ENCODE data around the gene ASTN2.

Gene ASTN2

GRCh38 chr9:116585896-116586295, 829.0 kb downstream of the ASTN2 start:
- no peak for DNase-seq

GRCh38 chr9:116585204-116585603, 829.7 kb downstream of the ASTN2 start:
- DNase-seq: no peak

DNA sequence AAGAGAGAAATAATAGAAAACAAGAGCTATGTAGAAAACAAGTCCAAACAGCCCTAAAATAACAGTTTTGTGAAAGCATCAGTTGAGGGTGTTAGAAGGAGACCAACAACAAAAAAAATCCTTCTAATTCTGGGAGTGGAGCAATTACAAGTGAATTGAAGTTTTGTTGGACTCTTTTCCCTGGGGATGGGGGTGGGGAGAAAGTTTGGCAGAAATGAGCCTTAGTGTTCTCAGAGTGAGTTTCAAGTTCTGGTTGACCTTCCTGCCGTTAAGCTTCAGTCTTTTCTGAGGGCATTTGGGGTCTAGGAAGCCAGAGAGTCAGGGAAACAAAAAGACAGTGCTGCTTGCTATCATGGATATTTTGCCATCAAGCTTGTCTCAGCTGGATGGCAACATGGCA, 834.0 kb downstream of the ASTN2 start:
- DNase-seq: no peak

DNA sequence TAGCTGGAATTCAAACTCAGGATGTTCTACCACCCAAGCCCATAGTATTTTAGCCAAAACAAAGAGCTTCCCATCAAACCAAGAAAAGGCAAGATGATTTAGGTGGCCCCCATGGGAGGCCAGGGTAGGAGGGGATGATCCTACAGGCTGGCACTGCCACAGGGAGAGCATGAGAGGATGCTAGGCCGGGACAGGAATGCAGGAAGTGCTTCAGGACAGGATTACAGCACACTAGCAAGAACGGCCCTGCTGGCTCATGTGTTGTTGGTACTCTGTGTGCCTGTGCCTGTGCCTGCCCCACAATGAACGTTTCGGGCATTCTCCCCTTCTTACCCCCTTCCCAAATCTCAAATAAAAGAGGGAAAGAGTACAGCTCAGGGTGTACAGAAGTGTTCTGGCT, 838.5 kb downstream of the ASTN2 start:
- no peak for DNase-seq

GRCh38 chr9:116574027-116574679, 840.7 kb downstream of the ASTN2 start:
- DNase-seq: peak; percentile 31

DNA sequence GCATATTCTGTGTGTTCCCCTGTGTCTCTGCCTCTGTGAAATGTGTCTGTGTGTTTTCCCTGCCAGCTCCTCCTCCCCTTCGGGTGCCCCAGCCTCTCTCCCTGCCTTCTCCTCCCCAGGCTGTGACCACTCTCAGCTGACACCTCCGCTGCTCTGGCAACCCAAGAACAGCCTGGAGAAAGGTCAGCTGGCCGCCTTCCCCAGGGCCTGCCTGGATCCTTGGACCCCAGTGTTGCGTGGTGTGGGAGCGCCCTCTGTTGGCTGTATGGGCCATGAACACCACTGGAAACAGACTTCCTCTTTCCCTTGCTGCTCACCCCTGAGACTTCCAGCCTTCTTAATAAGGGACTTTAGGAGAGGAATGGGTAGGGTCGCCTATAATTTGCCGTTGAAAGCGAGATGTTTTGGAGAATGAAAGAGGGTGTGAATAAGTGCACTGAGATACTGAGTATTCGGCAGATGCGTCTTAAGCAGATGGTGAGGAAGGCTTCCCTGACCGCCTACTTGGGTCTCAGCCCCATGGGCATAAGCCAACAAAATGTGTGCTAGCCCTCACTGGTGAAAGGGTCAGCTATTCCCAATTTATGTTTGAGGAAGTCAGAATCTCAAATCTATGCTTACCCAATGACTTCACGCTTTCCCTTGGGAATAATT, 842.6 kb downstream of the ASTN2 start:
- peak; percentile 41 for DNase-seq

DNA sequence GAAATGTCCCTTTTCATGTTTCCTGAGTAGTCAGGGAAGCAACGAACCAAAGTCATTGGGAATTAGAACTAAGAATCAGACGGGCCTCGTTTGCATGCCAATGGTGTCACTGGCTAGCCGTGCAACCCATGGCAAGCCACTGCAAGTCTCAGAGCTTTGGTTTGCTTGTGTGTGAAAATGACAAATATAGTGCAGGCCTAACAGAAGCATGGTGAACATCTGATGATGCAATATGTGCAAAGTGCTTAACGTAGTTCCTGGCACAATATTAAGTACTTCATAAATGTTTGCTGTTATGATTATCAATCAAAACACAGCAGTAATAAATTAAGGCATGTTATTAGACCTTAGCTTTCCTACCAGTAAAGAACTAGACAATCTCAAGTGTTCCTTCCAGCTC, 845.7 kb downstream of the ASTN2 start:
- no peak for DNase-seq

- no peak for DNase-seq
Observed at GRCh38 chr9:116566677-116567488, 848.0 kb downstream of the ASTN2 start.

DNA sequence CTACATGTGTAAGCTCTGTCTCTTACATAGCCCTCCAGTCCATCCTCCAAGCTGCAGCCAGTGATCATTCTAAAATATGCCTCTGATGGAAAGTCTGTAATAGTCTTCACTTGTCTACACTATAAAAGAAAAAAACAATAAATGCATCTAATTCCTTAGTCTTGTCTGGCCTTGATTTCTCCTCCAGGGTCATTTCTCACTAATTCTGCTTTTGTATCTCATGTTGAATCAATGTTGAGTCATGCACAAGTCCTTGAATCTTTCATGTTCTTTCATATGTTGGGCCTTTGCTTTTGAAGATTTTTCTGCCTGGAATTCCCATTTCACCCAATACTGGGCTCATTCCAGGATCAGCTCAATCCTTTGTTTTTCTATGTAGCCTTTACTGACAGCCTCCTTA, 848.9 kb downstream of the ASTN2 start:
- no peak for DNase-seq

DNA sequence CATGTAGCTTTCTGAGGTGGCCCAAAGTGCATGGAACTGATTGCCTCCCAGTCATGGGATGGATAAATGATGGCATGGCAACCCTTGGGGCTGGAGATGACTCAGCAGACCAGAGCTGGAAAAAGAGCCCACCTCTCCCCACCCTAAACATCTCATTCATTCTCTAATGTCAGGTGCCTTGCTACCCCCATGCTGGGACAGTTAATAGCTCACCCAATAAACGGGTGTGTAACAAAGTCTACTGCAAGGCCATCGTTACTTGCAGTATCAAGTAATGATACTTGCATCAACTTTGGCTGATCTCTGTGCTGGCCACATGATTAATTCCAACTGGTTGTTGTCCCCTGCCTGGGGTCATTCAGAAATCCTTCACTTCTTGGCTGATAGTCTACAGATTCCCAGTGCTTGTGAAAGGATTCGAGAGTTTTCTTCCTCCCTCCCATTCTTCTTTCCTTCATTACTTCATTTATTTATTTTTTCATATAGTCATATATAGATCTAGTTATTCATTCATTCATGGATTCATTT, 850.5 kb downstream of the ASTN2 start:
- no peak for DNase-seq

GRCh38 chr9:116558818-116559540, 855.9 kb downstream of the ASTN2 start:
- DNase-seq: no peak

DNA sequence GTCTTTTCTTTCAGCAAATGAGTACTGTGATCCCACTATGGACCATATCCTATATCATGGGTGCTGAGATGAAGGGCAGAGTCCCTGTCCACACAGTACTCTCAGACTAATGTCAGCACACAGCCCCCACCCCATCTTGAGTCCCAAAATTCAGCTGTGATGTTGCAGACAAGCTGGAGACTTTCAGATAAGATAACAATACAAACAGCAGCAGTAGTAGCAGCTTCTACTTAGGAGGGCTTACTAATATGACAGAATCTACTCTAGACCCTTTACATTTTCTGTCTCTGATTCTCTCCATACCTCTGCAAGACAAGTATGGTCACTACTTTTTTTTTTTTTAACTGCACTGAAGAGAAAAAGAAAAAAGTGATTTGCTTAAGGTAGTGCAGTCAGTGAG, 856.8 kb downstream of the ASTN2 start:
- DNase-seq: no peak

DNA sequence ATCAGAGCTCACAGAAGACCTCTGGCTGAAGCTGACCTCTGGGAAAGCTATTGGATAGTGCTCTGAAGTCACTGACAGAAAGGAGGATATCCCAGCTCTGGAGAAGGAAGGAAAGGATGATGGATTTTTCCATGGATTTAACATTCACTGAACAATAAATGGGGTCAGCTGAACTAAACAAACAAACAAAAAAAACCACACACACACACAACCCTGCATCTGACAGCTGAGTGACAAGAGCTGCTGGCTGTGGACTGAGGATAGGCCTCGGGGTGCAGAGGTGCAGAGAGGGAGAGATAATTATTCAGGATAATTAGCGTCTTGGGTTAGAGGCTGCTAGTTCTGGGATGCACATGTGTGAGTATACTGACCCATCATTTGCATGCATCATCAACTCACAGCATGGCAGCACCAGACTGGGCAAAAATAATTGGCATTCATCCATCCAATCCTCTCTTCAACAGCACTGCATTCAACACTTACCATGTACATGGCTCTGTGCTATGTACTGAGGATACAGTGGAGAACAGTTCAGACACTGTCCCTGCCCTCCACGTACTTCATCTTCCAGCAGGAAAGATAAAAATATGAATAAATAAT, 859.2 kb downstream of the ASTN2 start:
- DNase-seq: no peak

- DNase-seq: no peak
Observed at GRCh38 chr9:116555119-116555518, 859.7 kb downstream of the ASTN2 start.

- no peak for DNase-seq
Observed at GRCh38 chr9:116550696-116551436, 864.0 kb downstream of the ASTN2 start.

DNA sequence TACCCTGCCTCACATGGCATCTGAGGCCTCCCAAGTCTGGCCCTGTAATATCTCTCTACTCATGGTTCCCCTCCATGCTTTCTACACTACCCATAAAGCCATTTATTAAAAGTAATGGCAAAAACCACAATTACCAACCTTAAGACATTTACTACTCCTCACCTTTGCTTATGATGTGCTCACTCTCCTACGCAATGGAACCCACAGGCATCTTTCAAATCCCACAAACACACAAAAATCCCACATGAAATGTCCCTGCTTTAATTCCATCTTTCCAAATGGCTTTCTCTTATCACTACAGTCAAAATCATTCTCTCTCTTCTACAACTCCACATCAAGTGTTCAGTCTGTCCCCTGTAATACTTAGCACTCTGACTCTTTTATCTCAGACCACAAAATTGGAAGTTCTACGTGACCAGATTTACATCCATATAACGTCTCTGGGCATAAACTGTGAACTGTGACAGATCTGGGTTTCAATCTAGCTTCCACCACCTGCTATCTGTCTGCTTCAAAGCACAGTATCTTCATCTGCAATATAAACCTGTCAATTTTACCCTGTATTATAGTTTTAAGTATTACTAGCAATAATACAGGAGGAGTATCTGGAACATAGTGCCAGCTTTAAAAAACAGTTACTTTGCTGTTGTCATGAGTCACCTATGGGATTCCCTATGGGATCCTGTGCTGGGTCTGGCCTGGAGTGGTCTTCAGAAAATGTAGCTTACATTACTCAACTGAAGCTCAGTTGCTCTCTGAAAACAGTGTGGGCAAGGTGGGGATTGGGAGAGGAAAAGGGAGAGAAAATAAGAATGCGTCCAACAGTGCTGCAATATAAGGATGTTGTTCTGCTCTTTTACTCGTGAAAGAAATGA, 864.8 kb downstream of the ASTN2 start:
- DNase-seq: no peak

DNA sequence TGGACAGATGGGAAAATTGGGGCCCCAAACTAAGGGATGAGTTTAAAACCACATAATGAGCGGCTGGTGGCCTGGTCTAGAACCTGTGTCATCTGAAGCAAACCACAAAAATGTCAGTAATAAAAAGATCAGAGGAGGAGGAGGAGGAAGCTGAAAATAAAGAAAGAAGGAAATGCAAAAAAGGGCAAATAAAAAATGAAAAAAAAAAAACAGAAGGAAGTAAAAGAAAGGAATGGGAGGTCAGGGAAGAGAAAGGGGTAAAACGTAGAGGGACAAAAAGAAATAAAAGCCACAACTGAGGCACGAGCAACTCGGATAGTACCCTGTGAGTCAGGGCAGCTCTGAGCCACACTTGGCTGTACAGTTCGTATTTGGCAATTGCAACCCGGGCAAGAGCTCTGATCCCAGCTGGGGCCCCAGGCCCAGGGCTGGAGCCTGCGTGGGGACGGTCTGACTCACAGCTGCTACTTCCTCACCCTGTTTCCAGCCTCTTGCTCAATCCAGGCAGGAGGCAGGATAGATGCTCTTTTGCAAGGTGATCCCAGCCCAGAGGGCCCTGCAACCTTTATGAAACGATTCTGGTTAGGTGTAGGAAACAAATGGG, 865.7 kb downstream of the ASTN2 start:
- DNase-seq: no peak

DNA sequence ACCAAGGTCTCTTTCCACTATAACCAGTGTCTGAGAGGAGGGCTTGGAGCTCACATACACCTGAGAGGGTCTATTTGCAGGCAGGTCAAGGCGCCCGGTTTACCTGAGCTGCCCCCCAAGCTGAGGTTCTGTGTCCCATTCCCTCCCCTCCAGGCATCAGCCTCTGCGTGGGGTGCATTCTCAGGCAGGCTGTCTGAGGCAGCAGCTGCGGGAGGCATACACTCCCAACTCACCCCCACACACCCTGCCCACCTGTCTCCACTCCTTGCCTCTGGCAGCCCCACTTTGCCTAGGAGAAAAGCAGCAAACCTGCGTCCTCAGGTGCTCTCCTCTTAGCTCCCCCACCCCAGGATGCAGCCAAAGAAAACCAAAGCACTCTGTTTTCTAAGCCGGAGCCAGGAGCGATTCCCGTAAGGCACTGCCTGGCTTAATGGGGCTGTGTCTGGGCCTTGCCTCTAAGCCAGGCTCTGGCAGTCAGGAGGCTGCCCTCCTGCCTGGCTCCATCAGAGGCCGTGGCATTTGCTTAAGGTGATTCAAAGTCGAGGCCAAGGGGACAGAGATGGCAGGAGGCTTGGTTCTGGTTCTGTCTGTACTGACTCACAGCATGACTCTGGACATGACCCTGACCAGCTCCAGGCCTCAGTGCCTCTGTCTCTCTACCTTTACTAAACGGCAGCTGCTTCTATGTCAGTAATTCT, 867.0 kb downstream of the ASTN2 start:
- no peak for DNase-seq

DNA sequence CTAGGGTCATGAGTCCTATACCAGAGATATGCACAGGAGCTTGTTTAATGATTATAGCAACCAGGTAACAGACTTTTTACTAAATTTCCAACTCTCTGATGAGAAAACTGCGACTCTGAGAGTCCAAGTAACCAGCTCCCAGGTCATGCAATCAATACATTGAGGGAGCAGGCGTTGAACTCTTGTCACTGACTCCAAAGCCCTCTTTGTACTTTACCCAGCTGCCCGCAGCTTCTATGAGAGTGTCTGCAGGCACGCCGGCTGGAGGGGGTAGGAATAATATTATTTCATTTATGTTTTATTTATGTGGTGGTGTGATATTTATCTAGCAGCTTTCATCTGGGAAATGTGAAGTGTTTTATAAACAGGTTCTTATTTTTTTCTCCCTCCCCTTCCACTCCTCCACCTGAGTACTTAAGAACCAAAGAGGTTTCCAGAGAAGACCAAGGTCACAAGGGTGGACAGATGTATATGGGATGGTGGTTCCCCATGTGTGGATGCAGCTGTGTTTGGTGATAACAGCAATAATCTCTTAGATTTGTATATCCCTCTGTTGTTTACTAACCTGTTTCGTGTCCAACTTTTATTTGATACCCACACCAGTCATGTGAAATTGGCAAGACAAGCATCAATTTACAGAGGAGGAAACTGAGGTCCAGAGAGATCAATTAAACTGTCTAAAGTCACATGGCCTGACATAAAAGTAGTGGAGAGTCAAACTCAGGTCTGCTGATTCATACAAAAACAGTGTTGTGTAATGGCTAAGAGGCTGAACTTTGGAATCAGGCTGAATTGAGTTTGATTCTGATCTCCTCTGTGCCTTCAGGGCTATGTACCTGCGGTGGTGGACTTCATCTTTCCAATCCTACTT, 867.9 kb downstream of the ASTN2 start:
- DNase-seq: no peak

Data from NCI-H2029 treated with DMSO at 0.1 percent for 48 hours (cell line).